Amygdala (tissue), 56 donors: Measurements from ENCODE around the gene FAM120A.
"Not testable (repeated sequence)": the region's sequence is repeated elsewhere in the genome, so short reads cannot be mapped to it uniquely, and the experiment has no call there.

Source experiments
- DNase-seq, 56 donors: peaks; one replicate each; lab custom pipeline; 2025; lab: John Stamatoyannopoulos, UW

The FAM120A gene

GRCh38 chr9:93450945-93451815 is at the start of gene FAM120A:
FAM120A (plus strand) TSS chr9:93451685; CDS start chr9:93451916, 231 bp downstream.
- DNase-seq = peak in 48 of 56 donors; percentile 13 to 78 (median 58)

- DNase-seq = no peak
Observed at GRCh38 chr9:93406371-93406770, 45.1 kb upstream of the FAM120A start.

- DNase-seq = no peak
Observed at GRCh38 chr9:93413530-93413929, 38.0 kb upstream of the FAM120A start.

GRCh38 chr9:93415176-93415690 is 36.3 kb upstream of the FAM120A start:
- no peak for DNase-seq

GRCh38 chr9:93416530-93417235 is 34.8 kb upstream of the FAM120A start:
- no peak for DNase-seq

- no peak for DNase-seq
Observed at GRCh38 chr9:93417538-93417937, 33.9 kb upstream of the FAM120A start.

GRCh38 chr9:93419023-93419422 is 32.5 kb upstream of the FAM120A start:
- no peak for DNase-seq

GRCh38 chr9:93422977-93423616 is 28.4 kb upstream of the FAM120A start:
- DNase-seq = no peak

GRCh38 chr9:93427655-93428379 is 23.7 kb upstream of the FAM120A start:
- DNase-seq = no peak

GRCh38 chr9:93431539-93432105 is 19.9 kb upstream of the FAM120A start:
- DNase-seq = peak in 1 of 56 donors; percentile 13

GRCh38 chr9:93432964-93433363 is 18.5 kb upstream of the FAM120A start:
- DNase-seq = no peak

- no peak for DNase-seq
Observed at GRCh38 chr9:93434056-93434455, 17.4 kb upstream of the FAM120A start.

GRCh38 chr9:93435386-93435785 is 16.1 kb upstream of the FAM120A start:
- no peak for DNase-seq

GRCh38 chr9:93436218-93436617 is 15.3 kb upstream of the FAM120A start:
- no peak for DNase-seq

- no peak for DNase-seq
Observed at GRCh38 chr9:93436655-93437407, 14.7 kb upstream of the FAM120A start.

GRCh38 chr9:93437996-93438395 is 13.5 kb upstream of the FAM120A start:
- DNase-seq = no peak

GRCh38 chr9:93439301-93439700 is 12.2 kb upstream of the FAM120A start:
- not testable (repeated sequence) for DNase-seq

GRCh38 chr9:93440896-93441580 is 10.4 kb upstream of the FAM120A start:
- DNase-seq = no peak

GRCh38 chr9:93446073-93446472 is 5.4 kb upstream of the FAM120A start:
- no peak for DNase-seq
